HCEC 1CT (cell line): ENCODE data around the gene VEPH1.

Experiments
- DNase-seq: peaks from one replicate; pipeline ENCODE4 v3.0.0-alpha.2; 2017

VEPH1 gene

DNA sequence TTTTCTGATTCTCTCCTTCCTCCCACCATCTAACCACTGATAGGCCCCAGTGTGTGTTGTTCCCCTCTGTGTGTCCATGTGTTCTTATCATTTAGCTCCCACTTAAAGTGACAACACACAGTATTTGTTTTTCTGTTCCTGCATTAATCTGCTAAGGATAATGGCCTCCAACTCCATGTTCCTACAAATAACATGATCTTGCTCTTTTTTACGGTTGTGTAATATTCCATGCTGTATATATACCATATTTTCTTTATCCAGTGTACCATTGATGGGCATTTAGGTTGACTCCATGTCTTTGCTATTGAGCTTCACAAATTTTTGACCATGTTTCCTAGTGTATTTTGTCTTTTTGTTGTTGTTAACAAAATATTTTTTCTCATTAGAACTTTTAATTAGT is 30.6 kb downstream of the VEPH1 start:
- DNase-seq: no peak

DNA sequence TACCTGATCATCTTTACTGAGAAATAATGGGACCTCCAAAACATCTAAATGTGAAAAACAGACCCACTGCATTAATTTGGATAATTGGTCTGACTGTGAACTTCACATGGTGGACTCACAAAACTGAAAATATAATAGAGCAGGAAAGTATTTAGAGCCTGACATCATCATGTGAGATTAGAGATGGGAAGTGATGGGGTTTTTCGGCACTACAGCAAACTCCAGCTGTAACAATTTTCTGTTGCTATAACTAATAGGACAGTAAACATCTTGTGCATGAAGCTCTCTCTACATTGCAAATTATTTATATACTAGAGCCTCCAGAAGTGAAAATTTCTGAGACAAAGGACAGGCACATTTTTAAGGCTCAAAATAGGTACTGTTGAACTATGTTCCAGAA is 32.2 kb downstream of the VEPH1 start:
- no peak for DNase-seq

DNA sequence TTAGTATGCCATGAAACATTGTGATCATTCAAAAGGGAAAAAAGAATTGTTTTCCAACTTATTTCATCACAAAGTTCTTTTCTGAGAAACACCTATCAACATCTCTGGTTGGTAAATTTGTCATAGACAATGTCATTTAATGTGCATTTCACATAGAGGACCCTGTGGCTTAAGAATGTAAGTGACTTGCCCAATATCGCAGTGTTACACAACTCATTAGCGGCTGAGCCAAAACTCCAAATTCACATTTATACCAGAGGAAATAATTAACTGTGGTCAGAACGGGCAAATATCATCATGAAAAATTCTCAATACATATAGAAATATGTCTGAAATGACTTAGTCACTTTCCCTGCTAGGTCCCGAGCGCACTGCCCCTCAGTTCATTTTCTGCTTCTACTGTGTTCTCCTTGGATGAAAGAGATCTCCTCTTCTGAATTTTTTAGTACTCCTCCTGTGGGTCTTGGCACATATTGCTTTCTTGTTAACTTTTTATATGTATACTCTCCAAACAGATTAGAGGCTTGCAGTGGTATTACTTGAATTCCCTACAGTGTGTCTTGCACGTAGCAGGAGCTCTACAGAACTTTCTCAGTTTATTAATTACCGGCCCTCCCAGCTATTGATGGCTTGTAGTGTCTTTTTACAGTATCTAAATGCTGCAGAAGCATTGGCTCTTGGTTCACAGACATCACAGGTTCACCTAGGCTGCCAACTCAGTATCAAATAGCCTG is 33.5 kb downstream of the VEPH1 start:
- no peak for DNase-seq

DNA sequence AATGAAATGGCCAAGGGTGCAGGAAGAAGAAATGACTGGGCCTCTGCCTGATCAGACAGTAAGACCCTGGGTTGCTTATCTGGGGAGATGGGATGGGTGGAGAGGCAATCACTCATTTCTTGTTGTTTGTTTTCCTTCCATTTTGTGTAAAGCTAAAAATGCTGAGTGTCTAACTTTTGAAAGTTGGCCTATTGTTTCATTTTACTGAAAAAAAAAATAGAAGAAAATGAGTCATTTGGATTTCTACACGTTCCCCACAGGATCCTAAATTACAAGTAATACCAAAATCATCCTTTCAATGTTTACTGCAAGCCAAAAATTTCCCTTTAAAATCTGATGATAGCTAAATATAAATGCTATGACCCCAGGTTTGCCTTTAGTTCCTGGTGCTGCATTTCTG is 36.0 kb downstream of the VEPH1 start:
- DNase-seq: peak; percentile 63

DNA sequence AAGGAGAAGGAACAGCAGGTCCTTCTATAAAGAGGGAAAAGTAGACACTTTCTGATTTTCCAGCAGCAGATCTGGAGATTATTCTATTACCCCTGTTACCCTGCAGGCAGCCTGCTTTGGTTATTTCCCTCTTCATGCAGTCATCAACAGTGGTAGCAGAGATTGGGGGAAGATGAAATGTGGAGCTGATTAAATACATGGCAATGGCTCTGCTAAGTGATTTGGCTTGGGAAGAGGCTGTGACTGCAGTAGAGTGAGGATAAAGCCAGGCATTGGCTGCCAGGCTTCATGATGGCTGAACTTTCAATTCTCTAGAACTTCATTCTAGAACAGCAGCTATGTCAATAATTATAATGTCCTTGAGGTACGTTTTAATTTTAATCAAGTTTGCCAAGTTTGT is 37.5 kb downstream of the VEPH1 start:
- DNase-seq: no peak

DNA sequence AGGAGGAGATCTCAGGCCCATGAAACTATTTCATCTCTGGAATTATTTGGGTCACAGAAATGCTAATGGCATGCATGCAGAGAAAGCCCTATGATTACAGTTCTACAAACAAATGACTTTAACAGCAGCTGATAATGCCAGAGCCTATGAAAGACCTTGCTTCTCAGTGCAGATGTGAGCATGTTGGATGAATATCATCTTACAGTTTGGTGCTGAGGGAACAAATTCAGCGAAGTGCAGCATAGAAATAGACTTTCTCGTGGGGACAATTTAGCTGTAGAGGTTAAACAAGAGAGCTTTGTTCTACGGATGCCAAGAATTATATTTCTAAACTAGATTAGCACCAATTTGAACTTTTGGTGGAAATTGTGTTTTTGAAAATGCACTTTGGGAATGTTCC is 38.9 kb downstream of the VEPH1 start:
- peak; percentile 55 for DNase-seq

DNA sequence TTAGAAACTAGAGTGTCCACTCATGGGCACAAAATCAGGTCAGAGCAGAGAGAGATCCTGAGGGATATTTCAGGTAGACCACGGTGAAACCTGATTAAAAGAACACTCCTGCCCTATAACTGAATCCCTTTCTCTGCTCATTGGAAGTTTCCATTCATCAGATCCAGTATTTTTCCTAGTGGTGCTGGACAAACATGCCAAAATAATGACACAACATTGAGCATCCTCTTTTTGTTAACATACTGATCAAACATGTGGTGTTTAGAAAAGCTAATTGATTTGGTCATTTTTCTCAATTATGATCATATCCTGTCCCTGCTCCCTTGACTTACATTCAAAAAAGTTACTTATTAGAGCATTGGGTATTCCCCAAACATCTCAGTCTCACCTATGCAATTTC is 39.4 kb downstream of the VEPH1 start:
- DNase-seq: peak; percentile 51

DNA sequence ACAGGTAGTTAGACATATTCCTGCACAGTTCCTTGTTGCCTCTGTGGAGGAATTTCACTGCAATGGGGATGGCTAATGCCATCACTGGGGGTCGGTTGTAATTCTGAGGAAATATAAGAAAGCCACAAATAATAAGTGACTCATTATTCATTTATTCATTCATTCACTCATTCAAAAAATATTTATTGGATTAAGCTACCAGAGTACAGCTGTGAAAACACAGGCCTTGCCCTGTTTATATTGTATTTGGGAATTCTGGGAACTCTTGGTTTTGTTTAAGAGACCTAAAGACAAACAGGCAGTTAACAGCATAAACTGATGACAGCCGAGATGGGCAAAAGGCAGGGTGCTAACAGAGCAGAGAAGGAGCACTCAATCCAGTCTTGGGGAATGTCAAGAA is 43.0 kb downstream of the VEPH1 start:
- peak; percentile 91 for DNase-seq

DNA sequence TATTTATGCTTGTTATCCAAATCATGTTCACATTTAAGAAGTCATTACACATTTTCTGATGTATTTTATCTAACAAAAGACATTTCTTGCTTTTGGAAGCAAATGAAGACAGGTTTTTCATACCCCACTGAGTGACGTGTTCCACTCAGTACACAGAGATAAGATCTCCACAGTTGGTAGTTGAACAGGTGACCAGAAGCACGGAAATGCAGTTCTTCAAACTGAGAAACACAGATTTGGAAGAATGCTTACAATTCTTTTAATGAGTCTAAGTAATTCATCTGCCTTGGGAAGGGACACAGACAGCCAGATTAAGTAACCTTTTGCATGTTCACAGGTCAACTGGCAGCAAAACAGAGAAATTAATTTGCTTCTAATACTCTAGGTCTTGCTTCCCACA is 43.5 kb downstream of the VEPH1 start:
- DNase-seq: no peak

DNA sequence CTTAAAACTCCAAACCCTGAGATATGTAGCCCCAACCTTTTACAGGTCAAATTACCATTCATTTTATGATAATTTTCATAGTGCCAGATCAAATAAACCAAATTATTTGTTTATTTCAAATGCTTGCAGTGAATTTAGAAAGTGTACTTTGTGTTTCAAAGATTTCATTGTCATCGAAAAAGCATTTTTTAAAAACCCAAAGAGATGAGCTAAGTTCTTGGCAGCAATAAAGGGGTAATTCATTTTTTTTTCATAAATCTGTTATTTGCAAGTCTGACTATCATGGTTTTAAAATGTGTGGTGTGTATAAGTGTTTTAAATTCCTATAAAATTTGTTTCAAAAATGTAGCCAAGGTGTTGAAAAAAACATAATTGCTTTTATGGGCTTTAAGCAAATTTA is 49.4 kb downstream of the VEPH1 start:
- DNase-seq: no peak

DNA sequence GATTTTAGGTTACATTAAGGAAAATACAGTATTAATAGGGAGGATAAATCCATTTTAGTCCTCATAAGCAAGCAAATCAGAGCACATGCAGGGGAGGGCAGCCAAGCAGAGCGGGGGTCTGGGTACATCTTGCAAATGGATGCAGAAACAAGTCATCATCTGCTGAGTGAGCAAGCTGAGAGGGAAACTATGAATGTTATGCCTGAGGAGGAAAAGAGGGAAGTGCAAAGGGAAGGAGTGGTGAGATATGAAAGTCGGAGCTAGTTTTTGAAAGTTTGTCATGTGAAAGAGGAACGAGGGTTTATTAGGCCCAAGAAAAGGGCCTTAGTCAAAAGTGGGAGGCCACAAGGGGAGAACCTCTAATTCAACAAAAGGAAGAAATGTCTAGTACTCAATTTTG is 51.1 kb downstream of the VEPH1 start:
- DNase-seq: no peak

DNA sequence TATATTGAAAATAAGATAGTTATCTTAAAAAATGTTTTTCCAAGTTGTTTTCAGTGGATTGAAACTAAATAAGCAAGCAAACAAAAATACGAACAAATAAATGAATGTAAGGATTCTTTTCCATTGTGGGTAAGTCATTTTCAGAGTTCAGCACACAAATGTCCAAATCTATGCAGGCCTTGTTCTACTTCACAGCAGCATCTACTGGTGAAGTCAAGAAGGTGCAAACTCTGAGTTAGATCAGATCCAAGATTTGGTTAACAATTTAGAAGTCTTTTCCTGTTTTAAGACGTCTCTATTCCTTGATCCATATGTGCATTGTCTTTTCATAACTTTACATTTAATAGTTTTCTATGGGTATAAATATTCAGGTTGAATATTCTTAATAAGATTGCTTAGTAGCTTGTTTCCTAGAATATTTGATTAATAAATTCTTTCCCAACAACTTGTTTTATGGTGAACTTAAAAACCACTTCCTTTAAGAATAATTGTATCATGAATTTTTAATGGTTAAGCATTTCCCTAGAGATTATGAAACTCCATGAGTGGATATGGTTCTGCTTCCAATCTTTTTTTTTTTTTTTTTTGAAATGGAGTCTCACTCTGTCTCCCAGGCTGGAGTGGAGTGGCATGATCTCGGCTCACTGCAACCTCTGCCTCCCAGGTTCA is 56.1 kb downstream of the VEPH1 start:
- DNase-seq: peak; percentile 81

DNA sequence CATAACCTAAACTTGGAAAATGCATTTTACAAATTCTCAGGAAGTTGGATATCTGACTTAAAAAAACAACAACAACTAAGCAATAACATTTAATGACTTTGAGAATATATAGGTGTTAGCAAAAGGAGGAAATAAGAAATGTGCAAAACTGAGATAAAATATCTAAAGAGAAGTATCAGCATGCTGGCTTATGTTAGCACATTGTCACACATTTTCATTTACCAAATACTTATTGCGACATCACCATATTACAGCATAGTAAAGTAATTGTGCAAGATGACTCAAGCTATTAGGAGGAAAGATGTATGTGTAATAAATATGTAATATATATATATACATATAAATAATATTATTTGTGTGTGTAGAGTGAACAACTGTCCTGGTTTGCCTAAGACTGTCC is 57.4 kb downstream of the VEPH1 start:
- DNase-seq: peak; percentile 85

DNA sequence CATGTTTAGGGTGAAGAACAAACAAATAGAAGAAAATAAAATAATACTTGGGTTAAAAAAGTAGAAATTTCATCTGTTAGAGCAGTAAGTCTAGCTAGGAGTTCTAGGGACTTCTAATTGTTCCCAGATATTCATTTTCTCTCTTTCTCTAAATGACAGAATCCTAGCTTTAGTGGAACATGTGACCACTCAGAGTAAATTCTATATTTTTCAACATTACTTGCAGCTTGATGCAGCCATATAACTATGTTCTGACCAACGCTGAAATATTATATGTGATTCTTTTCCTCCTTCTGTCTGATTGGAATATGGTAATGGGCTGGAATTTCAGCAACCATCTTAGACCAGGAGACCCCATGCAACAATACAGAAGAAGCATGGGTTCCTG is 58.4 kb downstream of the VEPH1 start:
- DNase-seq: no peak

DNA sequence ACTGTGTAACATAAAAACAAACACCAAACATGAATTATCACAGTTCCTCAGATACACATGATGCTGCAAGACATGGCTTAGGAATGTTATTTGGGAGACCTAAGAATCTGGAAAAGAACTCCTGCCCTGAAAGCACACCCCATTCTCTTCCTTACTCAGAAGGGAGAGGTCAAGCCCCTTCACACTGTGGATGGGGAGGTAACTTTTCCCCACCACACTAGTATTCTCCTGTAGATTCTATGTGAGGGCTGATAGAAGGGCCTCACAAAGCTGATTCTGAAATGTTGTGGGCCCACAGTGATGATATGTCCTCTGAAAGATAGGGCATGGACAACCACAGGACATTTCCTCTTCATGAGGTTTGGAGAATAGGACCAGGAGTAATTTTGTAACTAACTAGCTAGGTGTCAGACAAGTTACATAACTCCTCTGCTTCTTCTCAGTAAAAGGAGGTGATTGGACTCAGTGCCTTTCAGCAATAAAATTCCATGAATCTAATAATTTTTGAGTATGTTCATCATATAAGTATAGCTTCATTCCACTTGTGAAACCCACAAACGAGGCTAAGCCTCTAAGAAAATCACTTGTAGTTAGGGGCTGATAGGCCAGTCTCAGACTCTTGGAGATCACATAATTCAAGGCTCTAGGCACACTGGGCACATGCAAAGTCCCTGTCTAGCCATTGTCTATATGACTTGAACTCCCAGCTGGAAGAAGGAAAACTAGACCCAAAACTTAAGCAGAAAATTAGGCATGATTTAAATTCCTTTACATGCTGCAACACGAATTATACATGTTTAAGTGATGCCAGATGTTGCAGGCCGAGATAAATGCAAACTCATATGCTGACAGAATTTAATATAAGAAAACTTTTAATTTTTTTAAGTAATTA is 59.1 kb downstream of the VEPH1 start:
- peak; percentile 58 for DNase-seq

DNA sequence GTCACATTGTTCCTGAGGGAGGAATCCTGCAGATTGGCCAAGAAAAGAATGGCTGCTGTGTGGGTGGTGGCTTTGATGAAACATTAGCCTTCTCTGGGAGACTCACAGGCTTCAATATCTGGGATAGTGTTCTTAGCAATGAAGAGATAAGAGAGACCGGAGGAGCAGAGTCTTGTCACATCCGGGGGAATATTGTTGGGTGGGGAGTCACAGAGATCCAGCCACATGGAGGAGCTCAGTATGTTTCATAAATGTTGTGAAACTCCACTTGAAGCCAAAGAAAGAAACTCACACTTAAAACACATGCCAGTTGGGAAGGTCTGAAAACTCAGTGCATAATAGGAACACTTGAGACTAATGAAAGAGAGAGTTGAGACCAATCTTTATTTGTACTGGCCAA is 60.5 kb downstream of the VEPH1 start:
- DNase-seq: peak; percentile 42

DNA sequence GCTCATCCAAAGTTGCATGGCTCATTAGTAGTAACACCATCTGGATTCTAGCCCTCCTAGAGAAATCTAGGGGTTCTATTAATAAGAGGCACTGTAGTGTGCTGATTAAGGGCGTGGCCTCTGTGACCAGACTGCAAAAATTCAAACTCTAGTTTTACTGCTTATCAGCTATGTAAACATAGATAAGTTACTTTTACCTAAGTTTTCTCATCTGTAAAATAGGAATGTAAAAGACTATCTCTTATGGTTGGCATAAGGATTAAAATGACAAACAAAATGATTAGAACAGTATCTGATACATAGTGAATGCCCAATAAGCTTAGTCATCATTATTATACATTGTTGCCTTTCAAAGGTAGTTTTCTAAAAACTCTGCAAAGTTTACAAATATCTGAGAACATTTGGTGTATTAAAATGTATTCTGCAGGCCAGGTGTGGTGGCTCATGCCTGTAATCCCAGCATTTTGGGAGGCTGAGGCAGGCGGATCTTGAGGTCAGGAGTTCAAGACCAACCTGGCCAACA is 62.1 kb downstream of the VEPH1 start:
- no peak for DNase-seq

DNA sequence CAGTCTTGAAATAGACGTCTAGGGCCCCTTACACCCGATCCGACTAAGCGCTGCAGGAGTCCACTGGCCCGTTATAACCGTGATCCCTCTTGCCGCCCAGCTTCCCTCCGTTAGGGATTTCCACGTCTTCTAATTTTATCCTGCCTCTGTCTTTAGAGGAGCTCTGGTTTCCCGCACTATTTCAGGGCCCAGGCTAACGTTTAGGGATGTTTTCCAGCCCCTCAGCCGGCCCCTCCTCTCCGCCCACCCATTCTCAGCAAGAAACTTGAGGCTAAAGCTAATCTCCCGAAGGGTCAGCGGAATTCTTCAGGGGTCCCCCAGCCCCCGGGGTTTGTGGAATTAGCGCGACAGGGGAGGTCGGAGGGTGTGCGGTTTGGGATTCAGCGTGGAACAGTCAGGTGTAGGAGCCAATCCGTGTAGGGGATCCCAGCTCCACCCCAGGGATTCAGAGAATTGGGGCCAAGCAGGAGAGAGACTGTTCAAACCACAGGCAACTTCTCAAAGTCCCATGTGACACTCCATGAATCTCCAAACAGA is 65.0 kb downstream of the VEPH1 start:
- peak; percentile 45 for DNase-seq

DNA sequence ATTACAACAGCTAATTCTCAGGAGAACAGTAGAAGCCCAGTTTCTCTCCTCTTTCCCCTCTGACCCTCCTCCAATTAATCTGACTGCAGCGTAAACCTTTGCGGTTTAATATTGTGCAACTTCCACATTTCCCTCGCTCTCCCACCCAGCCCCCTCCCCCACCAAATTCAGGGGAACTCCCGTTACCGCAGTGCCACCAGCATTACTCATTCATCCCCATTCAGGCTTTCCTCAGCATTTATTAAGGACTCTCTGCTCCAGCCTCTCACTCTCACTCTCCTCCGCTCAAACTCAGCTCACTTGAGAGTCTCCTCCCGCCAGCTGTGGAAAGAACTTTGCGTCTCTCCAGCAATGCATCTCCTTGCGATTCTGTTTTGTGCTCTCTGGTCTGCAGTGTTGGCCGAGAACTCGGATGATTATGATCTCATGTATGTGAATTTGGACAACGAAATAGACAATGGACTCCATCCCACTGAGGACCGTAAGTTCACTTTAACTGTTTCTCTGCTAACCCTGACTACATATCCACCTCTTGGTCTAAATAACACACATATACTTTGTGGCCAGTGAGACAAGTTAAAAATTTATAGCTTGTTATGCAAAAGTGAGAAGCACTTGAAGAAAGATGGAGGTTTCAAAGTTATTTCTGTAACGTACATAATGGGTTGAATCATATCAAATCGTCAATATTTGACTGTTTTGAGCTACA is 66.5 kb downstream of the VEPH1 start, which contains the start of gene PTX3:
TSS of gene PTX3 (plus strand) at position 268 of the 709 bp plus-strand sequence. CDS start at position 352, 84 bp downstream.
- DNase-seq: peak; percentile 89

DNA sequence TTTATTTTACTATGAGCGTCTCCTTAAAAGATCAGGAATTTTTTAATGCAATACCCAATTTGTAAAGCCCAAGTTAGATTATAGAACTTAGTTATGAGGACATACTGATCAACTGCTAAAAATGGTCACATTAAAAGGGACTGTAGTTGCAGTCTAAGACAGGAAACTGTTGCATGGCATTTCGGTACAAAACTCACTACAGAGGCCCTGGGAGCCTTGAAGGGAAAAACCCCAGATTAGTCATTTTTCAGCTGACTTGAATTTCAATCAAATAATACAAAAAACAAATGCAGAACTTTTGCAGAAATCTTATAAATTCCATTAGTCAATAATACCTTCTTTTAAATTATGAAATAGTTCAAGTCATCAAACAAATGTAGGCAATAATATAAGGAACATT is 73.5 kb downstream of the VEPH1 start:
- peak; percentile 30 for DNase-seq

DNA sequence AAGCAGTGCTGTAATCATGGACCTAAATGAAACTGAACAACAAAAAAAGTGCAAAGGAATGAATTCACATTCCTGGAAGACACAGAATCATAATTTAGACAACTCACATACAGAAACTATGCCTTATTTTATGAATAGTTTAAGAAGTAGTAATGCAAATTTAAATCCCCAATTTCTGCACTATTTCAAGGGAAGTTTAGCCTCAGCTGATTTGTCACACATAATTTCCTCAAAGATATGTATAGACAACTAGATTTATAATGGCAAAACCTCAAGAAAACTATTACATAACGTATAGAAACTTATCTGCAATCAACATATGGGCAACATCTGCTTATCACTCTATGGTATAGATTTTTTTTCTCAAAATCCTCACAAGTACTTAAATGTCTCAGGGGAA is 74.4 kb downstream of the VEPH1 start:
- DNase-seq: no peak

DNA sequence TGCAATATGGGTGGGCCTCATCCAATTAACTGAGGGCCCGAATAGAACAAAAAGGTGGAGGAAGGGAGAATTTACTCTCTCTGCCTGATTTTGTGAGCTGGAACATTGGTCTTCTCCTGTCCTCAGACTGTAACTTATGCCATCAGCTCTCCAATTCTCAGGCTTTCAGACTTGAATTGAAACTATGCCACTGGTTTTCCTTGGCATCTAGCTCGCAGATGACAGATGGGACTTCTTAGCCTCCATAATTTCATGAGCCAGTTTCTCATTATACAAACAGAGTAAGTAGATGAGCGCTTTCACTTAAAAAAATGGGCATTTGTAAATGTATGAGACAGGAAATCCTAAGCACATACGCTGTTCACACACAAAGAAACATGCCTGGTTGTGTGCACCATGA is 75.3 kb downstream of the VEPH1 start:
- no peak for DNase-seq
